ENCODE measurements around the gene FIS1. TPM values are rescaled to one million over a fixed set of nuclear protein-coding genes. Genes with fewer than 3 reads are reported as not detected.
"Not testable (repeated sequence)": the region's sequence is repeated elsewhere in the genome, so short reads cannot be mapped to it uniquely, and the experiment has no call there.

FIS1 gene
- total RNA-seq, 1 donor = 136 TPM

DNA sequence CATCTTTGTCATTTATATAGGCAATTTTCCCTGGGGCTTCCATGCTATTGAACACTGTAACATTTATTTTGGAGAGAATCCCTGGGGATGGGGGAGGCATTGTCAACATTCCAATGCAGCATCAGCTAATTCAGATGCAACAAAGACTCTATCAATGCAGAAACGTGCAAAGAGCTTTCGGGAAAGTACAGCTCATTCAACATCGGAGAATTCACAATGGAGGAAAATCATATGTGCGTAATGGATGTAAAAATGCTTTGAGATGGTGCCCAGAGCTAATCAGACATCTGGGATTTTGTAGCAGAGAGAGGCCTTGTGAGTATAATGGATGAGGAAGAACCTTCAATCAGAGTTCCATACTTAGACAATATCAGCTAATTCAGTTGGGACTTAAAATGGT, 28.3 kb upstream of the FIS1 start:
- H2AFZ ChIP-seq (ENCODE audit: low read length) = no peak overlapping the region
- no peaks in the 10 kb centered on the region for H3K9me3 ChIP-seq (ENCODE audit: low read depth, low read length)
- no peaks in the 10 kb centered on the region for H3K4me1 ChIP-seq (ENCODE audit: insufficient read depth, low read length)
- no peak overlapping the region for H3K4me2 ChIP-seq (ENCODE audit: insufficient read depth, low read length)
- peaks cover 18% of the 10 kb centered on the region for H3K27me3 ChIP-seq (ENCODE audit: insufficient read depth, low read length)
- no peaks in the 10 kb centered on the region for H3K36me3 ChIP-seq (ENCODE audit: insufficient read depth, low read length)
- H3K27ac ChIP-seq (ENCODE audit: low read depth, low read length) = no peak overlapping the region
- TF ChIP-seq, protein P1, sequence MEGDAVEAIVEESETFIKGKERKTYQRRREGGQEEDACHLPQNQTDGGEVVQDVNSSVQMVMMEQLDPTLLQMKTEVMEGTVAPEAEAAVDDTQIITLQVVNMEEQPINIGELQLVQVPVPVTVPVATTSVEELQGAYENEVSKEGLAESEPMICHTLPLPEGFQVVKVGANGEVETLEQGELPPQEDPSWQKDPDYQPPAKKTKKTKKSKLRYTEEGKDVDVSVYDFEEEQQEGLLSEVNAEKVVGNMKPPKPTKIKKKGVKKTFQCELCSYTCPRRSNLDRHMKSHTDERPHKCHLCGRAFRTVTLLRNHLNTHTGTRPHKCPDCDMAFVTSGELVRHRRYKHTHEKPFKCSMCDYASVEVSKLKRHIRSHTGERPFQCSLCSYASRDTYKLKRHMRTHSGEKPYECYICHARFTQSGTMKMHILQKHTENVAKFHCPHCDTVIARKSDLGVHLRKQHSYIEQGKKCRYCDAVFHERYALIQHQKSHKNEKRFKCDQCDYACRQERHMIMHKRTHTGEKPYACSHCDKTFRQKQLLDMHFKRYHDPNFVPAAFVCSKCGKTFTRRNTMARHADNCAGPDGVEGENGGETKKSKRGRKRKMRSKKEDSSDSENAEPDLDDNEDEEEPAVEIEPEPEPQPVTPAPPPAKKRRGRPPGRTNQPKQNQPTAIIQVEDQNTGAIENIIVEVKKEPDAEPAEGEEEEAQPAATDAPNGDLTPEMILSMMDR (IDR thresholded peaks at IDR 0.05; ENCODE audit: extremely low read depth, low read depth, low read length) = no peak
- H4K20me1 ChIP-seq (ENCODE audit: insufficient read depth, low read length) = no peaks in the 10 kb centered on the region
- no peak overlapping the region for H3K4me3 ChIP-seq (ENCODE audit: insufficient read depth, low read length)
- H3K79me2 ChIP-seq (ENCODE audit: insufficient read depth, low read length) = no peaks in the 10 kb centered on the region
- no peak for DNase-seq (ENCODE audit: insufficient read length, low spot score, missing footprints)

DNA sequence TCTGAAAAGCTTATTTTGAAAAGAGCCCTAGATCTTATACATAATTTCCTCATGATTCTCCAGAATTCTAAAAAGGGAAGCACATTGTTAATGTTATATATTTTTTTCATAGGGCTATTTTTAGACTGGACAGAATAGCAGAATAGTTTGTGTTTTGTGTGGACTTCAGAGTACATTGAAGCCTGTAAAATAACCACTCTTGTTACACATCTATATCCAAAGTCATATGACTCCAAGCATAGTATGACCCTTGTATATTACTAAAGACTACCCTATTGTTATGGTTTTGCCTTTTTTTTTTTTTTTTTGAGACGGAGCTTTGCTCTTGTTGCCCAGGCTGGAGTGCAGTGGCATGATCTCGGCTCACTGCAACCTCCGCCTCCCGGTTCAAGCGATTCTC, 26.1 kb upstream of the FIS1 start:
- H3K79me2 ChIP-seq (ENCODE audit: insufficient read depth, low read length) = no peaks in the 10 kb centered on the region
- H3K27me3 ChIP-seq (ENCODE audit: insufficient read depth, low read length) = peaks cover 5% of the 10 kb centered on the region
- no peaks in the 10 kb centered on the region for H4K20me1 ChIP-seq (ENCODE audit: insufficient read depth, low read length)
- no peak overlapping the region for H3K4me3 ChIP-seq (ENCODE audit: insufficient read depth, low read length)
- DNase-seq (ENCODE audit: insufficient read length, low spot score, missing footprints) = no peak
- H3K4me2 ChIP-seq (ENCODE audit: insufficient read depth, low read length) = no peak overlapping the region
- TF ChIP-seq, protein P1 (IDR thresholded peaks at IDR 0.05; ENCODE audit: extremely low read depth, low read depth, low read length) = no peak
- H3K27ac ChIP-seq (ENCODE audit: low read depth, low read length) = no peak overlapping the region
- no peaks in the 10 kb centered on the region for H3K9me3 ChIP-seq (ENCODE audit: low read depth, low read length)
- no peaks in the 10 kb centered on the region for H3K36me3 ChIP-seq (ENCODE audit: insufficient read depth, low read length)
- no peaks in the 10 kb centered on the region for H3K4me1 ChIP-seq (ENCODE audit: insufficient read depth, low read length)
- no peak overlapping the region for H2AFZ ChIP-seq (ENCODE audit: low read length)

DNA sequence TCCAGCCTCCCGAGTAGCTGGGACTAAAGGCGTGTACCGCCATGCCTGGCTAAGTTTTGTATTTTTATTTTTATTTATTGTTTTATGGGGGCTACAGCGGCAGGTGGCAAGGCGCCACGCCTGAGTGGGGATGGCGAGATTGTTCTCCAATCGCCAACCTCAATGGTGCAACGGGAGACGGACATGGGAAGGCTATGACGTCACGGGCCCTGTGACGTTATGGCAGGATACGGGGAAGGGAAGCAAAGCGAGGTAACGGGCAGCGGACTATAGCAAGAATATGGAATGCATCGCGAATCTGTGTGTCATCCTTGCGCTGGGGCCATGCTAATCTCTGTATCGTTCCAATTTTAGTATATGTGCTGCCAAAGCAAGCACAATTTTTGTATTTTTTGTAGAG, 24.8 kb upstream of the FIS1 start:
- no peaks in the 10 kb centered on the region for H3K36me3 ChIP-seq (ENCODE audit: insufficient read depth, low read length)
- no peak overlapping the region for H3K27ac ChIP-seq (ENCODE audit: low read depth, low read length)
- no peak overlapping the region for H3K4me3 ChIP-seq (ENCODE audit: insufficient read depth, low read length)
- no peaks in the 10 kb centered on the region for H4K20me1 ChIP-seq (ENCODE audit: insufficient read depth, low read length)
- H3K4me2 ChIP-seq (ENCODE audit: insufficient read depth, low read length) = no peak overlapping the region
- no peak overlapping the region for H2AFZ ChIP-seq (ENCODE audit: low read length)
- DNase-seq (ENCODE audit: insufficient read length, low spot score, missing footprints) = no peak
- TF ChIP-seq, protein P1 (IDR thresholded peaks at IDR 0.05; ENCODE audit: extremely low read depth, low read depth, low read length) = no peak
- H3K9me3 ChIP-seq (ENCODE audit: low read depth, low read length) = no peaks in the 10 kb centered on the region
- H3K4me1 ChIP-seq (ENCODE audit: insufficient read depth, low read length) = no peaks in the 10 kb centered on the region
- no peaks in the 10 kb centered on the region for H3K79me2 ChIP-seq (ENCODE audit: insufficient read depth, low read length)
- peaks cover 3% of the 10 kb centered on the region for H3K27me3 ChIP-seq (ENCODE audit: insufficient read depth, low read length)

DNA sequence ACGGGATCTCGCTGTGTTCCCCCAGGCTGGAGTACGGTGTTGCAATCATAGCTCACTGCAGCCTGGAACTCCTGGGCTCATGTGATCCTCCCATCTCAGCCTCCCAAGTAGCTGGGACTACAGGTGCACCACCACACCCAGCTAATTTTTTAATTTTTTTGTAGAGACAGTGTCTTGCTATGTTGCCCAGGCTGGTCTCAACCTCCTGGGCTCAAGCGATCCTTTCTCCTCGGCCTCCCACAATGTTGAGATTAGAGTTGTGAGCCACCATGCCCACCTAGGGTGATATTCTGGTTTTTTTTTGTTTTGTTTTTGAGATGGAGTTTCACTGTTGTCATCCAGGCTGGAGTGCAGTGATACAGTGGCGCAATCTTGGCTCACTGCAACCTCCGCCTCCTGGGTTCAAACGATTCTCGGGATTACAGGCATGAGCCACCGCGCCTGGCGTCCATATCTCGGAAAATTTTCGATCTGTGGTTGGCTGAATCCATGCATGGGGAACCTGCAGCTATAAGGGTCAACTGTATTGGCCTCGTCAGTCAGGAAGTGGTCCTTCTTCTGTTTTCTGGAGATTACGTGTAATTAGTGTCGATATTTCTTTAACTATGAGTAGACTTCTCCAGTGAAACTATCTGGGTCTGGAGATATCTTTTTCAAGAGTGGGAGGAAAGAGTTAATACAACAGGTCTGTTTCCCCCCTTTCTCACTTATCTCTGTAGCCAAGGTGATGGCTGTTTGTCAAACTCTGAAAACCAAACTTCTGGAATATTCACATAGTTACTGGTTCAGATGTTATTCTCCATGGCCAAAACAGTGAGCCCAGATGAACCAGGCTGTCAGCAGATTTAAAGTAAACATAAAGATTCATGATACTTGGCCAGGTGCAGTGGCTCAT, 21.0 kb upstream of the FIS1 start:
- no peaks in the 10 kb centered on the region for H4K20me1 ChIP-seq (ENCODE audit: insufficient read depth, low read length)
- no peaks in the 10 kb centered on the region for H3K27me3 ChIP-seq (ENCODE audit: insufficient read depth, low read length)
- peaks cover 2% of the 10 kb centered on the region for H3K4me1 ChIP-seq (ENCODE audit: insufficient read depth, low read length)
- no peak for DNase-seq (ENCODE audit: insufficient read length, low spot score, missing footprints)
- no peak overlapping the region for H3K4me3 ChIP-seq (ENCODE audit: insufficient read depth, low read length)
- H3K79me2 ChIP-seq (ENCODE audit: insufficient read depth, low read length) = no peaks in the 10 kb centered on the region
- H3K36me3 ChIP-seq (ENCODE audit: insufficient read depth, low read length) = no peaks in the 10 kb centered on the region
- H3K27ac ChIP-seq (ENCODE audit: low read depth, low read length) = no peak overlapping the region
- H3K4me2 ChIP-seq (ENCODE audit: insufficient read depth, low read length) = no peak overlapping the region
- TF ChIP-seq, protein P1 (IDR thresholded peaks at IDR 0.05; ENCODE audit: extremely low read depth, low read depth, low read length) = no peak
- H3K9me3 ChIP-seq (ENCODE audit: low read depth, low read length) = no peaks in the 10 kb centered on the region
- no peak overlapping the region for H2AFZ ChIP-seq (ENCODE audit: low read length)

DNA sequence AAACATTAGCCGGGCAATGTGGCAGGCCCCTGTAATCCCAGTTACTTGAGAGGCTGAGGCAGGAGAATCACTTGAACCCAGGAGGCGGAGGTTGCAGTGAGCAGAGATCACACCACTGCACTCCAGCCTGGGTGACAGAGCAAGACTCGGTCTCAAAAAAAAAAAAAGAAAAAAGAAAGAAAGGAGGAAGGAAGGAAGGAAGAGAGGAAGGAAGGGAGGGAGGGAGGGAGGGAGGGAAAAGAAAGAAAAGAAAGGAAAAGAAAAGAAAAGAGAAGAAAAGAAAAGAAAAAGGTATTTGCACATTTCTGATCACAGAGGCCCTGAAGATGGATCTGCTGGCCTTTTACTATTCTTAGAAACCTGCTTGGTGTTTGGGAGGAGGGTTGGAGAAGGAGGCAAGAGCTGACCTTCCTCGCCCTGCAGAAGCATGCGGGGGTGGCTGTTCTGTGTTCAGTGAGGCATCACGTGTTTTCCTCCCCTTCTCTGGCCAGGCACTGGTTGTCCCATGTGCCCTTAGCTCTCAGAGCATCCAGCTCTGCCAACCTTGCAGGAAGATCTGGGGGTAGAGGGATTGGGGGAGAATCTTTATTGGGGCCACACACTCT, 19.3 kb upstream of the FIS1 start:
- not testable (repeated sequence) for H3K79me2 ChIP-seq (ENCODE audit: insufficient read depth, low read length); H3K36me3 ChIP-seq (ENCODE audit: insufficient read depth, low read length); H3K27ac ChIP-seq (ENCODE audit: low read depth, low read length); H4K20me1 ChIP-seq (ENCODE audit: insufficient read depth, low read length); H3K4me1 ChIP-seq (ENCODE audit: insufficient read depth, low read length); H3K27me3 ChIP-seq (ENCODE audit: insufficient read depth, low read length); H3K4me2 ChIP-seq (ENCODE audit: insufficient read depth, low read length); H3K4me3 ChIP-seq (ENCODE audit: insufficient read depth, low read length); H3K9me3 ChIP-seq (ENCODE audit: low read depth, low read length)
- peak; percentile 45 for DNase-seq (ENCODE audit: insufficient read length, low spot score, missing footprints)
- peak overlapping the region; percentile 56 for H2AFZ ChIP-seq (ENCODE audit: low read length)
